GM12874 (cell line): ENCODE measurements around the gene PCMT1.

ENCODE experiments used
- CTCF ChIP-seq: IDR thresholded peaks from 2 replicates; pipeline ENCODE4 v1.5.1; 2011; ENCODE audit warnings: low read depth, mild to moderate bottlenecking, control low read depth, low read length, moderate library complexity; ENCODE audit not compliant: insufficient read depth

PCMT1 gene

GRCh38 chr6:149733089-149733720, 16.3 kb upstream of the PCMT1 start:
- TF ChIP-seq CTCF, result no peak

DNA sequence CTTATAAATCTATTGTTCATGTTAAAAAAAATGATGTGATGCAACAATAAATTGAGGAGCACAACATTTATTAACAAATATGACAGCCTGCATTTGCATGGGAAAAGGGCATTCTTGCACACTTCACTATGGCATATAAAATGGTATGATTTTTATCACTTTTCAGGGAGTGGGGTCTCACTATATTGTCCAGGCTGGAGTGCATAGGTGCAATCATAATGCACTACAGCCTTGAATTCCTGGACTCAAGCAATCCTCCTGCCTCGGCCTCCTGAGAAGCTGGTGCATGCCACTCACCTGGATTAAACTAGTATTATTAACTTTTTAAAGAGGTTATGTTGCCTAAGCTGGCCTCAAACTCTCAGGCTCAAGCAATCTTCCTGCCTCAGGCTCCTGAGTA, 14.6 kb upstream of the PCMT1 start:
- TF ChIP-seq CTCF, result no peak

DNA sequence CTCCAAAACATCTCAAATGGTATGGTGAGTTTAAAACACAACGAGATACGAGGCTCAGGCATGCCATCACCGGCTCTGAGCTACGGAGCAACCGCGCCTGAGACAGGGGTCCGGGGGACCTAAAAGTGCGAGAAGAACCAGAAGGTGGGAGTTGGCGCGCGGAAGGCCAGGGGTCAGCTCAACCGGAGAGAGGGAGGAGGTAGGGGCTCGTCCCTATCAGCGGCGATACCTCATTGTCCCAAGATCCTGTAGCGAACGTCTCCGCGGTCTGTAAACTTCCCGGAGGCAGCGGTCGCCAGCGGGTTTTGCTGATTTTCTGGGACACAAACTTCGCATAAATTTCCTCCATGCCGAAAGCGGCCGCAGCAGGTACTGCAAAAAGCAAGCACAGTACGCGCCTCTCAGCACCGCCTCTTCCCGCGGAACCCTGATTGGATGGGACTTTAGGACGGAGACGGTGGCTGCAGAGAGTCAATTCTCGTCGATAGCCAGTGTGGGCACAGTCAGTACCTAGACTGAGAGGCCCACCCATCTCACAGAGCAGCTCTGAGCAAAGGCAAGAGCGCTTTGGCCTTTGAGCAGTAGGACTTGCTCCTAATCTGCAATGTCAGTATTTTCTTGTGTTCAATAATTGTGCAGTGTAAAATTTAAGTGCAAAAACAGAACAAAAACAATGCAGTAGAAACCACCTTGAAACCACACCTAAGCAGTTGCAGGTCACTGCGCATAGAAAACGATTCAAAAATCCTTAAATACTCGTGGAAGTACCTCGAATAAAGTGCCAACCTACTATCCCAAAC, 3.2 kb upstream of the PCMT1 start, which contains the start of gene NUP43:
NUP43 (minus strand) TSS at position 383 of the 800 bp plus-strand sequence; CDS start at position 349, 34 bp downstream.
- TF ChIP-seq CTCF, result peak; percentile 46

GRCh38 chr6:149750136-149750609, 632 bp downstream of the PCMT1 start:
- no peak for TF ChIP-seq CTCF

- no peak for TF ChIP-seq CTCF
Measured at GRCh38 chr6:149751239-149751638, 1.7 kb downstream of the PCMT1 start.

DNA sequence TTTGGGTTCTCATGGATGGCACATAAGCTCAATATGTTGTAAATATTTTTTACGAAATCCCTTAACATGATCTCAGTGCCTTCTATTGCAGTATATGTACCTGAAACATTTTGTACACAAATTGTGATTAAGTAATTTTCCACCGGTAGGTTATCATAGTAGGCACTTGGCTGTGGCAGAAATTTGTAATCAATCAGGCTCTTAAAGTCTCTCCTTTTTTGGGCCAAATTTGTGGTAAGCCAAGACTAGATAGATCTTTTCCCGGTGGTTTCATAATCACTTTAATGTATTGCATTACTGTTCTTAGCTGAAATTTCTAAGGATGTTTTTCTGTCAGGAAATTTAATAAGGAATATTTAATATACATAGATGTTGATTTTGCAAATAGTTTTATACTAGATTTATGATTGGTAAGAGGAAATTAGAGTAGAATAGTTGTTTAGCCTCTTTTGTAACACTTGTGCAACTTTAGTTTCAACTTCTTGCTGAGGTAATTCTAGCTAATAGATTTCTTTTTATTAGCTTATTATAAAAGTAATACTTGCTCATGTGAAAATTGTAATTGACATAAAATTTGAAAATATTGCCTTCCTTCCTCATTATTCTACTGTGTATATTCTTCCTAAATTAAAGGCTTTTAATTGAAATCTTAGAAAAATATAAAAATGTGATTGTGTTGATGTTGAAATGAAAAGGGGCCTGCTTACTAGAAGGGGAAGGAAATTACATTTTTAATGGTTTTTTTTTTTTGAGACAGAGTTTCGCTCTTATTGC, 3.2 kb downstream of the PCMT1 start:
- no peak for TF ChIP-seq CTCF

DNA sequence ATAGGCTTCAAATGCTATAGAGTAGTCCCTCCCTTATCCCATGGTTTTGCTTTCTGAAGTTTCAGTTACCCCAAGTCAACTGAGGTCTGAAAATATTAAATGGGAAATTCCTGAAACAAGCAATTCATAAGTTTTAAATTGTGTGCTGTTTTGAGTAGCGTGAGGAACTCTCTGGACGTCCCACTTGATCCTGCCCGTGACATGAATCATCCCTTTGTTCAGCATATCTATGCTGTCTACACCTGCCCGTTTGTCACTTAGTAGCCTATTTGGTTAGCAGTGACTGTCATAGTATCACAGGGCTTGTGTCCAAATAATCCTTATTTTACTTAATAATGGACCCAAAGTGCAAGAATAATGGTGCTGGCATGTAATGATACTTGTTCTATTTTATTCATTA, 5.0 kb downstream of the PCMT1 start:
- no peak for TF ChIP-seq CTCF
